ENCODE measurements around the gene S100PBP.

S100PBP gene

GRCh38 chr1:32830092-32830852 is 12.8 kb downstream of the S100PBP start:
- DNase-seq = no peak

DNA sequence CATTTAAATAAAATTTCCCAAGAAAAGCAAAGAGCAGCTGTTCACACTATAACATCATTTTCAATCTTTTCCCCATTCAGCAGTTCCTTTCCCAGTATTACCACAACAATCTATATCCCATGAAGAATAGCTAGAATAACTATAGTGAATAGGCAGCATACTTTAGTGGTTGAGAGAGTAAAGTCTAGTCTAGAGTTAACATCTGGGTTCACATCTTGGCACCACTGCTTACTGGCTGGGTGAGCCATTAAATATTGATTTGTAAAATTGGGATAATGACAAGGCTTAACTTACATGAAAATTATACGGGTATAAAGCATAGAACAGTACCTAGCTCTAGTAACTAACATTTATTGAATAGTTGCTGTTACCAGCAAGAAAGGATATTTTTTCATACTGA is 14.4 kb downstream of the S100PBP start:
- no peak for DNase-seq

- no peak for DNase-seq
These were observed 31.1 kb downstream of the S100PBP start for GRCh38 chr1:32848354-32849063.

DNA sequence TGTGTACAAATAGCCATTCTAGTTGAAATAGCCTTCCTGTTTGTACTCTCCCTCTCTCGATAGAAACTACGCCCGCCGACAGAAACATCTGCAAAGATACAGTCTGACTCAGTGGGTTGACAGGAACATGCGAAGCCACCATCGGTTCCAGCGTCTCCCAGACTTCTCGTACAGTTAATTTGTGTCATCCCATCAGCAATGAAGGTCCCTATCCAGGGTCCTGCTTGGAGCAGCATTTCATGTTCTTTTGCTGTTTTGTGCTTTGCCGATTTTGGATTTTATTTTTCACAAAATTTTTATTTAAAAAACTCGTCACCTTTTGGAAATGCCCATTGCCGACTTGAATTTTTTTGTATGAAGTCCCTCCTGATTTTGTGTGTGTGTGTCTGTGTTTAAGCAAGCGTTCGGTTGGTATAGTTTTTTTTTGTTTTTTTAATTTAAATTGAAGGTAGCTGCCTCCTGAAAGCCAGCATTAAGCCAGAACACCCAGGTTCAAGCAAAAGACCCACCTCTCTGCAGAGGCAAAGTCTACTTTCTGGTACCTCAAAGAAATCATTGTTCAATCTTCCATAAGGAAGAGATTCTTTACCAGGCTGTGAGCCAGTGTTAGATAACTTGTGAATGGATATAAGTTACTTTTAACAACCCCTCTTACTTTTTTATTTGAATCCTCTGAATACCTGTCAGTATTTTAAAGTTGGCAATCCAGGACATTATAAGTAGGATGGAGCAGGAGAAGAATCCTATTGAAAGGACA is 38.6 kb downstream of the S100PBP start:
- DNase-seq = no peak

- DNase-seq = no peak
These were observed 40.7 kb downstream of the S100PBP start for GRCh38 chr1:32858136-32858535.

DNA sequence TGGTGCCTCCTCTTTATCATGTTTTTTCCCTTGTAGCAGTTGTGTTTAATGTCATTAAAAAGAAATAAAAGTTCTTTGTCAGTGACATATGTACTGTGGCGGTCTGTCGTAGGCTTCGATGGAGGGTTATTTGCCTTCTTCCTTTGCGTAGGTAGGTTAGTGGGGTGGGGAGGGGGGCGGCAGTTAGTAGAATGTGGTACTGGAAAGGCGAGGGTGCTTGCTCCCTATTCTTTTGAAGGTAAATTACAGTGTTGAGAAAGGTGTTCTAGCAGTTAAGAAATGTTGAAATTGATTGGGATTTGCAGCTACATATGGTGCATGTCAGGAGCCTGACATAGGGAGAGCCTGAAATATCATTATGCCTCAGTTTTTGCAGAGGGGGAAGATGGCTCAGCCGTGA is 41.3 kb downstream of the S100PBP start:
- DNase-seq = no peak

DNA sequence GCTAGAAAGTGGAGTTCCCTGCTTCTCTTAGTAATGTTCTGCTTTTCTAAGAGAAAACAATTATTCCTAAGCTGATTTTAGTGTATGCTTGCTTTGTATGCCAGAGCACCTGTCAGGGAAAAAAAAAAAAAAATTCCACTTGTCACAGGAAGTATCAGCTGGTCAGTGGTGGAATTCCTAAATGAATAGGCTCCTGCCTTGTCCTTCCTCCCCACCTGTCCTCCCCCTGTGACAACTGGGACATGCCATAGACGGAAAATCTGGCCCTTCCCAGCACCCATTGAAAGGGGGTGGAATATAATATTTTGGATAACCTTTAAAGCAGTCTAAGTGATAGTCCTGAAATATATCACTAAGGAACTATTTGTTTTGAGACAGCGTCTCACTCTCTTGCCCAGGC is 42.5 kb downstream of the S100PBP start:
- DNase-seq = no peak

DNA sequence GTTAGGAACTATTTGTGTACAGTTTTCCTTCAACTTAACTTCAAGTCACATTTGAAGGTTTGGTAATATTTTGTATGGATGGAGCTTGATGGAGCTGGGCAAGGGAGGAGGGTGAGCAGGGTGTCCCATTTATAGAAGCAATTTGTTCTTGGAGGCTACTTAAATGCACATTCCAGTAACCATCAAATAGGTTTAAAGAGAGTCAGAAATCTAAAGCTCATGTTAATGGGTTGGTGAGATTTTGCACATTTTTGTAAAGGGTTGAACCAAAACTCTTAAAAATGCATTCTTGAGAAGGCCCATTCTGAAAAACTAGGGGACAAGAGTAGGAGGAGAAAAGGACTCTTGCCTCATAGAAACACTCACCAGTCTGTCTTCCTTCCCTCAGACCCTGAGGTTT is 43.1 kb downstream of the S100PBP start:
- no peak for DNase-seq

DNA sequence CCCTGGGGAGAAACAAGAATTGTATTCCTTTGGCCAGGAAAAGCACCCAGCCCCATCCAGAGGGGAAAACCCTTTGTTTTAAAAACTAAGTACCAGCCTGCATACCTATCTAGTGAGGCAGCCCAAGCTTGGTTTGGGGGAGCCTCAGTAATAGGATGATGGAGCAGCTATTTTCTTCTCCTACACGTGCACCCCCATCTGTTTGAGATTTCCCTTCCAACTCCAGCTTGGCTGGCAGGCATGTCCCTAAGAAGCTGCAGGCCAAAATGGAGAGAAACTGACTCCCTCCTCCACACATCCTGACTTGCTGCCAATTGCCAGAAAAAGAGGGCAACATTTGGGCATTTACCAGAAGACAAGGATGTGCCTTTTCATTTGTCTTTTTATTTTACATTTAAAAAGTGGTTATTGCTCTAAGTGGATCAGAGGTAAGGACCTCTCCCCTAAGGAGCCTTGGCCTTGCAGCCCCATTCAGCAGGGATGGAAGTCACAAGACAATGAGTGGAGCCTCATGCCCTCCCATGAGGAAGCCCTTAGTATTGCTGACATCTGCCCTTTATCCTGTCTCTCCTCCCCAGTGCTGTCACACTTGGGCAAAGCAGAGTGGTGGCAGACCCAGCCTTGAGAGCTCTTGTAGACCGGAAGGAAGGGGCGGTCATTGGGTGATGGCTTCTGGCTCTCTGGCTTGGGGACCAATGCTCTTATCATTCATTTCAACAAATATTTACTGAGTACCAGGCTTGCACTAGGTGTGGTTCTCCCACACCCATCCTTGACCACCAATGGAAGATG is 44.6 kb downstream of the S100PBP start:
- no peak for DNase-seq

DNA sequence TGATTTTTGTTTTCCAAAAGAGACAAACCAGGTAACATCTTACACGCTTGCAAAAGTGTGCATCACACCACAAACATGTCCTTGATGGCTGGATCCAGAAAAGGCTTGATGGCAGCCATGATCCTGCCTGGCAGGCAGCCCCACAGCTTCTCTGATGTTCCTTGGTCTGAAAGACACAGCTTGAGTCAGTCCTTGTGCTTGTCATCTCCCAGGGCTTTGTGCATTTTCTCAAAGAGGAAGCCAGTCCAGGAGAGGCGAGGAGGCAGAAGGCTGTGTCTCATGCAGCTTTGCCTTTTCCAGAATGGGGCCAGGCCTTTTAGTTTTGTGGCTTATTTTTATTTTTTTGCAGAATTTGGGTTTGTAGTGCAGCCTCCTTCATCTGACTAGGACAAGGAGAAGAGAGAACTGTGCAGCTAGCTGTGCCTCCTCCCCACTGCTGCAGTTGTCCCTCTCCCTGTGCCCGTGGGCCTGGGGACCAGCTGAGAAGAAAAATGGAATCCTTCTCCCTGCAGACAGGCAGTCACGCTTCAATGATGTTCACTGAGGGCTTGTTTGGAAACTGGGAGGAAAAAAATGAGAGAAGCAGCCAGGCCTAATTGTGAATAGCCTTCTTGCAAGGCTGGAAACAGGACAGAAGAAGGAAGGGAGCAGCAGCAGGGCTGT is 45.9 kb downstream of the S100PBP start:
- no peak for DNase-seq

DNA sequence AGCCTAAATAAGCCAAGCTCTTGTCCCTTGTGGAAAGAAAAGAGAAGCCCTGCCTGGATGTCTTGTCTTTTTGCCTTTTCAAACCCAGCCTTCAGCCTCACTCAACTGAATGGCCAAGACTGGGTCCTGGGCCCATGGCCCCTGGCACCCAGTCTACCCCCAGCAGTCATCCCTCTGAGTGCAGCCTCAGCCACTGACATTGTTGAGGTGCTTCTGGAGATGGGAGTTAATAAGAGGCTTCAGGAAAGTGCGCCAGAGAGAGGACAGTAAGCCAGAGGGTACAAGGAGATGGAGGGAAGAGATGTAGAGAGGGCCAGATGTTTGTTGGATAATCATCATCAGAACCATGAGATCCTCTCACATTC is 46.4 kb downstream of the S100PBP start:
- no peak for DNase-seq

DNA sequence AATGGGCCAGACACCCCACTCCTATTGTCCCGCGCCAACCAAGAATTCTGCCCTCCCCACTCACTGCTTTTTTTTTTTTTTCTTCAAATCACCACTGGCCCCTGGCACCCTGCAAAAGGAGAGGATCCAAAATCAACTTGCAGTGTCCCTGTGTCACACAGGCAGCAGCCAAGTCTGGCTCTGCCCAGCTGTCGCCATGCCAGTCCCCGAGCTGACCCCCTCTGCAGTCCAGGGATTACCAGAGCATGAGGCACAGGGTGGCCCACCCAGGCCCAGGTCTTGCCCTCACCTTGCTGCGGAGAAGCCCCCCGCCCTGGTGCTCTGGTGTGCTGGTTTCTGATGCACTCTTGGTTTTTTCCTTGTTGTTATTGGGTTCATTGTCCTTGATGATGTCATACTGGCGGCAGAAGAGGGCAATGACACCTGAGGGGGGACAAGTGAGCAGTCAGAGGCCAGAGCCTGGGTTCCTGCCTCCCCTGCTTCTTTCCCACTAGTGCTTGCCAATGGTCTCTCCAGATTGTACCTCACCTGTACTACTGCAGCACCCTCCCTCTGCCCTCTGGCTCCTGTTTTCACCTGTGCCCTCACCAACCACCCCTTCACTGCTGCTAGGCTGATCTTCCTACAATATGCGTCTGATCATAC is 47.0 kb downstream of the S100PBP start:
- no peak for DNase-seq

GRCh38 chr1:32865639-32866405 is 48.4 kb downstream of the S100PBP start:
- no peak for DNase-seq

DNA sequence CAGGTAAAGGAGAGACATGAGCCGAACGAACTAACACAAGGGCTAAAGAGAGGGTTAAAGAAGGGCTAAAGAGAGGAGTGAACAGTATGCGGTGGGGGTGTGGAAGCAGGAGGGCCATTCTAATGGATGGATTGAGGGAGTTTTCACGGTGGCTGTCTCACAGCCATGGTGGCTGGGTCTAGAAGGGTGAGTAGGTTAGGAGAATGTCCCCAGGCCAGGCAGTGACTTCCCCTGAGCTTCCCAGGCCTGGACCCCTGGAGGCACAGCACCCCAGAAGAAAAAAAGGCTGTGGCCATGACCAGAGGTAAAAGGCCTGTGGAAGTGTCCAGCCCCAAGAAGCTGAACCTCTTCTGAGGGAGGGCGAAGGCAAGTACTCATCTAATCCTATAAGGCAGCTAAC is 49.7 kb downstream of the S100PBP start:
- DNase-seq = no peak

DNA sequence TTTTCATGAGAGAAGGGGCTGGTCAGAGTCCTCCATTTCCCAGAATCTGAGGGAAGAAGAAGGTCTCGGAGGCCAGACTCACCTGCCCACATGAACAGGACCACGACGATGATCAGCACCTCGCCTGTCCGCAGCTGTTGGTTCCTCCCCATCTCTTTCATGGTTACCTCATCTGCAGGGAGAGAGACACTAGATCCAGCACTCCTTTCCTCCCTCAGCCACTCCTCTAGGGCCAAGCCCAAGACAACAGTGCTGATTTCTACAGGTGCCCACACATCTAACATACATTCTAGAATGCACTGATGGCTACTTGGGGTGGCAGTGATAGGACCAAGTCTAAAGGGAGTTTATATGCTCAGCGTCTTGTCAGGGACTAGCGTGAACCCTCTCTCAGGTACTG is 50.2 kb downstream of the S100PBP start:
- DNase-seq = no peak

DNA sequence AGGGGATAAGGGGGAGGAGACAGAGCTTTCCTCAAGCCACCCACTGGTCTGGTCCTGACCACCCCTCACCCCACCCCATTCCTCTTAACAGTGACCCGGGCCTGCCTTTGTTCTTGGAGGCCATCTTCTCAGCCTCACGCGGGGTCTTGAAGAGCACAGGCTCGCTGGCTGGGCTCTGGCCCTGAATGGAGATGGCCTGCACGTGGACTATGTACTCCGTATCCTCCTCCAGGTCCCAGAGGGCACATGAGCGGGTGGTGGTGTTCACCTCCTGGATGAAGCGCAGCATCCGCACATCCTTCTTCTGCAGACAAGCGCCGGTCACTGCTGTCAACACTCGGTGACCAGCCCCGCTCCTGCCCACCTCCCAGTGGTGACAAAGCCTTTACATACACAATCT is 50.6 kb downstream of the S100PBP start:
- DNase-seq = no peak

DNA sequence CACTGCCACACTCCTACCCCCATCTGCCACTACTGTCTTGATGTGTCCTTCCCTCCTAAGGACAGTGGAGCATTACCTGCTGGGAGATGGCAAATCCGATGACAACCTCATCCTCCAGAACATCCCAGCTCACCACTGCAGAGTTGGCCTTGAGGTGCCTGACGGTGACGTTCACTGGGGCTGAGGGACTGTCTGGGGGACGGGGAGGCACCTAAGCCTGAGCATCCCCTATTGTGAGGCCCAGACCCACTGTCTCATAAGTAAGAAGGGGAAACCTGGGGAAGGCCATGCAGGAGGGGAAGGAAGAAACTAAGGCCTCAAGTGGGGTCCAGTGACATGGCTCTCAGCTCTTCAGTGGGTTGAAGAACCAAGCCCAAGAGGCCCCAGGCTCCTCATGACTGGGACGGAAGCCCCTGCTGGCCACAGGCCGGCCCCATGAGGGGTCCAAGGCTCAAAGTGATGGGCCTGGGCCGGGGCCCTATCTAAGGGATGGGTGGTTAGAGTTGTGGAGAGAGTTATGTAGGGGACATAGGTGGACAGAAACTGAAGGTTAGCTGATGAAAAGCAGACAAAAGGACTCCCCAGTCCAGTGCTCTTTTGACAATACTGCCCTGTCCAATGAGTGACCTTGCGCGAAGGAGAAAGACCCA is 51.5 kb downstream of the S100PBP start:
- no peak for DNase-seq

DNA sequence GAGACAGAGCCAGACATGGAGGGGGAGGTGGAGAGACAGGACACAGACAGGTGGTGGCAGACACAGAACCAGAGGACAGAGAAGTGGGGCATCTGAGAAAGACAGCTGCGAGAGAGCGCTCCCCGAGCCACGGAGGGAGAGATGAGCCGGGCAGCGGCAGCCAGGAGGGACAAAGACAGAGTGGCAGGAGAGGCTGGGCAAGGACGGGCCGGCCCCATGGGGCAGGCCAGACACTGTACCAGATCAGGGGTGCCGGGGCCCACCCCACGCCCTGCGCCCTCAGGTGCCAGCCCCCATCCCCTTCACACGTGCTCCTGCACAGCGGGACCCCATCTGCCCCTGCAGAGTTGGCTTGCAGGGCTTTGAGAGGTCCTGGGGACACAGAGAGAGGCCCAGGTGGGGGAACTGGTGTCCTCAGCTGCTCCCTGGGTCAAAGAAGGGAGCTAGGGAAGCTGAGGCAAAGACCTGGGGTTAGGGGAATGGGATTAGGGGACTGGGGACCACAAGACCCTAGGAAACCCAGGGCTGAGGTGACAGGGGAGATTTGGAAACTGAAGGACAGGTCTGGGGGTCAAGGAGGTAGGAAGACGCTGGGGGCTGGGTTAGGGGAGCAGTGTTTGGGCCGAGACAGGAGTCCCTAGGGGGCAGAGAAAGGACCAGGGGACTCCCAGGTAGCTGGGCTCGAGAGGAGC is 52.6 kb downstream of the S100PBP start:
- no peak for DNase-seq

- DNase-seq = no peak
These were observed 53.3 kb downstream of the S100PBP start, which contains the start of gene FNDC5 for GRCh38 chr1:32870615-32871363. Gene FNDC5 (minus strand): TSS chr1:32870912.
